ENCODE measurements around the gene NECAB3. TPM values are rescaled to one million over a fixed set of nuclear protein-coding genes. Genes with fewer than 3 reads are reported as not detected.
A peak's percentile ranks its signal among the peaks of the same experiment; 100 is the strongest.

The NECAB3 gene
- total RNA-seq, 1 donor from 2014 or later = 58.6 TPM

GRCh38 chr20:33689973-33690372, 15.7 kb upstream of the NECAB3 start:
- H3K27me3 Mint-ChIP-seq (ENCODE audit: low read depth) = no peaks in the 10 kb centered on the region
- TF ChIP-seq, protein P1, sequence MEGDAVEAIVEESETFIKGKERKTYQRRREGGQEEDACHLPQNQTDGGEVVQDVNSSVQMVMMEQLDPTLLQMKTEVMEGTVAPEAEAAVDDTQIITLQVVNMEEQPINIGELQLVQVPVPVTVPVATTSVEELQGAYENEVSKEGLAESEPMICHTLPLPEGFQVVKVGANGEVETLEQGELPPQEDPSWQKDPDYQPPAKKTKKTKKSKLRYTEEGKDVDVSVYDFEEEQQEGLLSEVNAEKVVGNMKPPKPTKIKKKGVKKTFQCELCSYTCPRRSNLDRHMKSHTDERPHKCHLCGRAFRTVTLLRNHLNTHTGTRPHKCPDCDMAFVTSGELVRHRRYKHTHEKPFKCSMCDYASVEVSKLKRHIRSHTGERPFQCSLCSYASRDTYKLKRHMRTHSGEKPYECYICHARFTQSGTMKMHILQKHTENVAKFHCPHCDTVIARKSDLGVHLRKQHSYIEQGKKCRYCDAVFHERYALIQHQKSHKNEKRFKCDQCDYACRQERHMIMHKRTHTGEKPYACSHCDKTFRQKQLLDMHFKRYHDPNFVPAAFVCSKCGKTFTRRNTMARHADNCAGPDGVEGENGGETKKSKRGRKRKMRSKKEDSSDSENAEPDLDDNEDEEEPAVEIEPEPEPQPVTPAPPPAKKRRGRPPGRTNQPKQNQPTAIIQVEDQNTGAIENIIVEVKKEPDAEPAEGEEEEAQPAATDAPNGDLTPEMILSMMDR (IDR thresholded peaks at IDR 0.05; ENCODE audit: unreplicated experiment) = no peak
- H3K4me1 Mint-ChIP-seq = peaks cover 31% of the 10 kb centered on the region

DNA sequence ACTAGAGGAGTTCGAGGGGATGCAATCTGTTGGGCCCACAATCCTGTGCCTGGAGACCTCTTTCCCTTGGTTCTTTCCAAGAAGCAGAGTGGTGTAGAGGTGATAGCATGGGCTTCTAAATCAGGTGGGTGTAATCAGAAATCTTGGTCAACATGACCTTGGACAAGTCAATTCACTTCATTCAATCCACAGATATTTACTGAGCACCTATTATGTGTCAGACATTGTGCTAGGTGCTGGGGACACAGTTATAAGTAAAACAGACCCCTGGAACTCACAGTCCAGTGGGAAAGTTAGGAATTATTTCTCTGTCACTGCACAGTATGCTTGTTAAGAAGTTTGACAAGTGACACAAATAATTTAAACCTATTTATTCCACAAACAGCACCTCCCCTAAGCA, 15.3 kb upstream of the NECAB3 start:
- TF ChIP-seq, protein P1 (IDR thresholded peaks at IDR 0.05; ENCODE audit: unreplicated experiment) = no peak
- no peak for DNase-seq (ENCODE audit: low spot score in 2 of 2, unreplicated experiment in 2 of 2)
- Mint-ChIP-seq H3K36me3 (no peaks in the 10 kb centered on the region), H3K27me3 (ENCODE audit: low read depth) (no peaks in the 10 kb centered on the region), H3K27ac (peak overlapping the region; percentile 95), H3K4me1 (peaks cover 34% of the 10 kb centered on the region), H3K9me3 (no peaks in the 10 kb centered on the region), H3K4me3 (no peak overlapping the region)

More at GRCh38 chr20:33689973-33690372, 15.7 kb upstream of the NECAB3 start:
- no peak for DNase-seq (ENCODE audit: low spot score in 2 of 2, unreplicated experiment in 2 of 2)
- Mint-ChIP-seq H3K9me3 (no peaks in the 10 kb centered on the region), H3K4me3 (no peak overlapping the region), H3K27ac (peak overlapping the region; percentile 47), H3K36me3 (no peaks in the 10 kb centered on the region)

DNA sequence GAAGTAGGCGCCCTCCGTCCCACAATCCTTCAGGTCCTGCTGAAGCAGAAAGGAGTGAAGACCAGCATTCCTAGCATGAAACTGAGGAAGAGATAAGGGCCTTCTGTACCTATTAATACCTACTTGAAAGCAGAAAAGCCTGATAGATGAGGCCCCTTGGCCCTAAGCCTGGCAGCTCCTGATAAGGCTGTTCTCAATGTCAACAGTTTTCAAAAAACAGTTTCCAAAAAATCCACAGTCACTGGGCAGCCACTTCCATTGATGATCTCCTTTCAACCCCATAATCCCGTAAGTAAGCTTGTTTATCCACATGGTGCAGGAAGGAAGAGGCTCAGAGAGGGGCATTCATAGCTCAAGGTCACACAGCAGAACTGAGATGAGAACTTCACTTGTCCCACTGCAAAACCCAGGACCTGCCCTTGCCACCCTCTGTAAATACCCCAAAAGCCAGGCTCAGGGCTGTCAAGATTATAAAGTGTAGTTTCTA, 14.8 kb upstream of the NECAB3 start:
- TF ChIP-seq, protein P1 (IDR thresholded peaks at IDR 0.05; ENCODE audit: unreplicated experiment) = no peak
- no peak for DNase-seq (ENCODE audit: low spot score in 2 of 2, unreplicated experiment in 2 of 2)
- Mint-ChIP-seq H3K36me3 (no peaks in the 10 kb centered on the region), H3K4me1 (peaks cover 30% of the 10 kb centered on the region), H3K4me3 (no peak overlapping the region), H3K27me3 (ENCODE audit: low read depth) (no peaks in the 10 kb centered on the region), H3K27ac (peak overlapping the region; percentile 95), H3K9me3 (no peaks in the 10 kb centered on the region)

DNA sequence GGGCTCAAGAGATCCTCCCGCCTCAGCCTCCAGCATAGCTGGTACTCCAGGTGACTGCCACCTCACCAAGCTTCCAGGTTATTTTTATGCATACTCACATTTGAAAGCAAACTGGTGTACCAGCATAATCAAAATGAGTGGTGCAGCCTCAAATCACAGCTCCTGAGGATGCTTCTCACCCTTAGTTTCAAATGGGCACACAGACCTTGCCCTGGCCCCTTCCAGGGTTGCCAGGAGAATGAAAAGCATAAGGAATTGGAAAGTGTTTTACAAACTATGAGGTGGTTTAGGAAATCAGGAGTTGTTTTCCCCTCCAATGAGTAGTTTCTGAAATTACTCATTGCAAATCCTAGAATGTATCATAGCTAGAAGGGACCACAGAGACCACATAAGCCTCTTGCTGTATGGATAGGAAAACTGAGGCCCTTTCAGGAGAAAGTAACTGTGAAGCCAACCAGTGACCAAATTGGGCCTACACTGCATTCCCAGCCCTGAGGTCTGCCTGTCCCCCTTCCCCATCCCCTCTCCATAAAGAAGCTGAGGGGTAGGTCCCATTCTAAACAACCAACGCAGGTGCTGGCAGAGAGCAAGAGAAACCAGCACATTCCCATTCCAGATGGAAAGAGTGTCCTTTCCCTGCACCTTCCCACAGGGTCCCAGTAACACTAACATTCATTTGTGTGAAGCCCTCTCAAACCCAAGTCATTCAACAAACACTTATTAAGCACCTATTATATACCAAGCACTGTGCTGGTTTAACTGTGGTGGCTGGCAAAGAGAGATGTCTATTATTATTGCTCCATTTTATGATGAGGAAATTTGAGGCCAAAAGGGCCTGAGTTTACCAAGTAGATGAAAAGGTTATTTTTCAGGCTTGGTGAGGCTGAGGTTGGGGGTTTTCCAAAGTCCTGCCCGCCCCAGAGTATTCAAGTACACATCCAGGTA, 14.0 kb upstream of the NECAB3 start:
- Mint-ChIP-seq H3K36me3 (no peaks in the 10 kb centered on the region), H3K9me3 (no peaks in the 10 kb centered on the region), H3K4me3 (no peak overlapping the region), H3K27me3 (ENCODE audit: low read depth) (no peaks in the 10 kb centered on the region), H3K27ac (peak overlapping the region; percentile 95), H3K4me1 (peaks cover 29% of the 10 kb centered on the region)
- TF ChIP-seq, protein P1 (IDR thresholded peaks at IDR 0.05; ENCODE audit: unreplicated experiment) = no peak
- no peak for DNase-seq (ENCODE audit: low spot score in 2 of 2, unreplicated experiment in 2 of 2)

DNA sequence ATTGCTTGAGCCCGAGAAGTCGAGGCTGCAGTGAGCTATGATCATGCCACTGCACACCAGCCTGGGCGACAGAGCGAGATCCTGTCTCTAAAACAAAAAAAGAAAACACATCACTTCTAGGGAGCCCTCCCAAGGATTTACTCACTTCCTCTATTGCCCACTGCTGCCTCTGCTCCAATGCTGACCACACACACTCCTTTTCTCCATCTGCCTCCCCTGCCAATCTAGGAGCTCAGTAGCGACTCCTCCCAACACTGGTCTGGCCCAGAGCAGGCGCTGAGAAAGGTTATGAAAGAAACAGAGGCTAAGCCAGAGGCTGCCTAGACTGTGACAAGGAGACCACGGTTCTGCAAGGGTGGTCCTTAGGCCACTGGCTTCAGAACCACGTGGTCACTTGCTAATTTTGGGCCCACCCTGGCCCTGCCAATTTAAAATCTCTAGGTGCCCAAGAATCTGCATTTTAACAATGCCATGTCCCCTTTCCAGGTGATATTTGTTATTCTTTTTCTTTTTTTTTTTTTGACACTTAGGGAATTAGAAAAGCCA, 13.2 kb upstream of the NECAB3 start:
- DNase-seq (ENCODE audit: low spot score in 2 of 2, unreplicated experiment in 2 of 2) = no peak
- no peaks in the 10 kb centered on the region for H3K9me3 Mint-ChIP-seq
- H3K36me3 Mint-ChIP-seq = no peaks in the 10 kb centered on the region
- peak overlapping the region; percentile 95 for H3K27ac Mint-ChIP-seq
- TF ChIP-seq, protein P1 (IDR thresholded peaks at IDR 0.05; ENCODE audit: unreplicated experiment) = no peak
- H3K27me3 Mint-ChIP-seq (ENCODE audit: low read depth) = no peaks in the 10 kb centered on the region
- H3K4me1 Mint-ChIP-seq = peaks cover 29% of the 10 kb centered on the region
- no peak overlapping the region for H3K4me3 Mint-ChIP-seq
